ENCODE measurements around the gene ETNK1. TPM values are rescaled to one million over a fixed set of nuclear protein-coding genes. Genes with fewer than 3 reads are reported as not detected.

Gene ETNK1
- total and polyA plus RNA-seq, 2 donors (not counting 1 experiment from before 2014, with no cell fraction given), result 19.4 to 106 TPM

DNA sequence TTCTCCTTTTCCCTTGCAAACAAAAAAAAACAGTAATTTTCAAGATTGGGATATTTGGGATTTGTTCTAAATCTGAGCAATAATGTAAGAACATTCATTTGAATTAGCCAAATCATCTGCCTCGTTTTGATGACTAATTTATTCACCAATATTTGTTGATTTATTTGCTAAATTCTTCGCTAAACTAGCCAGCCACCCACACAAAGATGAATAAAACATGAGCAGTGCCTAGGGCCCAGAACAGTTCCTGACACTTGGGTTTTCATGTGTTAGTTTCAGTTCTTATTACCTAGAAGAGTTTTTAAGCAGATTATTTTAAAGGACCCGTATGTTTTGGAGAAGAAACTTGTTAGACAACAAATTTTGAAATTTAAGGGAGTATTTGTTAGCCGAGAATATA lies 1.4 kb downstream of the ETNK1 start:
- H3K36me3 ChIP-seq (replicated peaks in 1 of 2; ENCODE audit: control extremely low read depth in 1 of 2, control insufficient read depth in 1 of 2, extremely low read depth in 1 of 2, insufficient read depth in 2 of 2, low read length in 1 of 2), result no peaks in the 10 kb centered on the region
- no peaks in the 10 kb centered on the region for H3K9me3 ChIP-seq (ENCODE audit: control extremely low read depth in 1 of 3, control insufficient read depth in 2 of 3, insufficient read depth in 1 of 3, low read length in 2 of 3)
- peak overlapping the region; percentile 91 for H3K9ac ChIP-seq (ENCODE audit: low read length)
- no peak for ATAC-seq (ENCODE audit: low read depth)
- Mint-ChIP-seq H3K27me3 (peaks cover 6% of the 10 kb centered on the region), H3K27ac (peak overlapping the region; percentile 66), H3K4me1 (peaks cover 49% of the 10 kb centered on the region), H3K9me3 (ENCODE audit: insufficient read depth) (no peaks in the 10 kb centered on the region), H3K4me3 (peak overlapping the region; percentile 100)
- H3K4me2 ChIP-seq (replicated peaks; ENCODE audit: low read depth, low read length, poor library complexity, severe bottlenecking), result peak overlapping the region; percentile 74
- peak; percentile 61 for DNase-seq
- peaks cover 12% of the 10 kb centered on the region for H4K20me1 ChIP-seq (ENCODE audit: control insufficient read depth, insufficient read depth, low read length, poor library complexity, severe bottlenecking)
- no peak for TF ChIP-seq CTCF (IDR thresholded peaks at IDR 0.05)
- no peak for TF ChIP-seq EZH2 (IDR thresholded peaks at IDR 0.05; ENCODE audit: borderline replicate concordance, insufficient read depth, low read depth, low read length, poor library complexity, severe bottlenecking)
- peak overlapping the region; percentile 75 to 97 (median 90) for H3K4me3 ChIP-seq (ENCODE audit: control extremely low read depth in 1 of 5, extremely low read depth in 1 of 5, insufficient read depth in 1 of 5, low read depth in 2 of 5, low read length in 4 of 5)
- CTCF ChIA-PET, result interaction anchor here (4.9 kb wide), 1 partner anchor 96 kb away, joined by 53 read pairs; no protein-coding TSS in a partner anchor
- H3K4me1 ChIP-seq (ENCODE audit: control insufficient read depth in 2 of 2, insufficient read depth in 2 of 2, low read length in 2 of 2), result peaks cover 14 to 36% of the 10 kb centered on the region in 2 donors
- peaks cover 73% of the 10 kb centered on the region for H3K79me2 ChIP-seq (ENCODE audit: control insufficient read depth, insufficient read depth, low read length)
- POLR2A ChIA-PET, result no interaction called here
- H2AFZ ChIP-seq (ENCODE audit: insufficient read depth, low read depth, low read length, poor library complexity, severe bottlenecking), result peak overlapping the region; percentile 1
- peak overlapping the region; percentile 87 to 97 for H3K27ac ChIP-seq (ENCODE audit: low read length in 2 of 2)
- intact Hi-C loops (cut with micrococcal nuclease), result no loop called here
- WGBS (ENCODE audit: insufficient coverage), result no CpG with 5 or more reads among the region's 4 CpGs
- H3K27me3 ChIP-seq (replicated peaks in 1 of 4; ENCODE audit: control extremely low read depth in 1 of 4, control insufficient read depth in 3 of 4, insufficient read depth in 4 of 4, low read length in 3 of 4), result peaks cover 0 to 6% (median 0%) of the 10 kb centered on the region in 4 experiments

DNA sequence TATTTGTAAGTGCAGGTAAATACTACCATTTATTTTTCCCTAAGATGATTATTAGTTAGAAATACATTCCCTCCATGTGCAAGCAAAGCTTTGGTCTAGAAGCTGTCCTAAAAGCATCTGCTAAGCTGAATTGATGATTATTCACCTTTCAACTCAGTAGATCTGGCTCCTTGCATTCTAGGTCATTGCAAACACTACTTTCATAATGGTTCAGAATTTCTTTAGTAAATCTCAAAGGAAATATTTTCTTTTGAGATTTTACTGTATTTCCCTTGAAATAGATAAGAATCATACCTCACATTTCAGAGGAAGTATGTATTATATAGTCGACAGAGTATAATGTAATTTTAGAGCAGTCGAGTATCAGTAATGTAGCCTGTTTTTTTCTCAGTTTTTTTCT lies 2.4 kb downstream of the ETNK1 start:
- Mint-ChIP-seq H3K27me3 (peaks cover 6% of the 10 kb centered on the region), H3K4me3 (peak overlapping the region; percentile 67), H3K27ac (no peak overlapping the region), H3K9me3 (ENCODE audit: insufficient read depth) (no peaks in the 10 kb centered on the region), H3K4me1 (peaks cover 53% of the 10 kb centered on the region)
- Histone ChIP-seq H3K9ac (ENCODE audit: low read length) (peak overlapping the region; percentile 91), H2AFZ (ENCODE audit: insufficient read depth, low read depth, low read length, poor library complexity, severe bottlenecking) (peak overlapping the region; percentile 1), H3K4me1 (ENCODE audit: control insufficient read depth in 2 of 2, insufficient read depth in 2 of 2, low read length in 2 of 2) (peaks cover 14 to 36% of the 10 kb centered on the region in 2 donors), H3K4me3 (ENCODE audit: control extremely low read depth in 1 of 5, extremely low read depth in 1 of 5, insufficient read depth in 1 of 5, low read depth in 2 of 5, low read length in 4 of 5) (peak overlapping the region in 1 of 5 experiments; percentile 75), H3K4me2 (replicated peaks; ENCODE audit: low read depth, low read length, poor library complexity, severe bottlenecking) (peak overlapping the region; percentile 74), H3K9me3 (ENCODE audit: control extremely low read depth in 1 of 3, control insufficient read depth in 2 of 3, insufficient read depth in 1 of 3, low read length in 2 of 3) (no peaks in the 10 kb centered on the region), H3K27me3 (replicated peaks in 1 of 4; ENCODE audit: control extremely low read depth in 1 of 4, control insufficient read depth in 3 of 4, insufficient read depth in 4 of 4, low read length in 3 of 4) (peaks cover 0 to 6% (median 0%) of the 10 kb centered on the region in 4 experiments), H4K20me1 (ENCODE audit: control insufficient read depth, insufficient read depth, low read length, poor library complexity, severe bottlenecking) (peaks cover 12% of the 10 kb centered on the region), H3K36me3 (replicated peaks in 1 of 2; ENCODE audit: control extremely low read depth in 1 of 2, control insufficient read depth in 1 of 2, extremely low read depth in 1 of 2, insufficient read depth in 2 of 2, low read length in 1 of 2) (no peaks in the 10 kb centered on the region), H3K79me2 (ENCODE audit: control insufficient read depth, insufficient read depth, low read length) (peaks cover 82% of the 10 kb centered on the region), H3K27ac (ENCODE audit: low read length in 2 of 2) (peak overlapping the region in 1 of 2 donors; percentile 97)
- WGBS (ENCODE audit: insufficient coverage), result no CpG with 5 or more reads among the region's 2 CpGs
- ATAC-seq (ENCODE audit: low read depth), result no peak
- TF ChIP-seq EZH2 (IDR thresholded peaks at IDR 0.05; ENCODE audit: borderline replicate concordance, insufficient read depth, low read depth, low read length, poor library complexity, severe bottlenecking), result no peak
- TF ChIP-seq CTCF (IDR thresholded peaks at IDR 0.05), result no peak
- intact Hi-C loops (cut with micrococcal nuclease), result no loop called here
- ChIA-PET POLR2A (no interaction called here), CTCF (interaction anchor here (4.9 kb wide), 1 partner anchor 97 kb away, joined by 53 read pairs; no protein-coding TSS in a partner anchor)
- no peak for DNase-seq
